MM.1S (cell line): Measurements from ENCODE around the gene COL18A1.
A peak's percentile ranks its signal among the peaks of the same experiment; 100 is the strongest.

ENCODE experiments used
- DNase-seq: peaks from one replicate; pipeline ENCODE4 v3.0.0-alpha.2; 2015
- H2AFZ ChIP-seq: fragments of 300-600 bp; sonication (generic); 2 replicates; pipeline ENCODE4 v1.6.0; 2016; ENCODE audit warnings: antibody characterized with exemption, low read length
- H3F3A ChIP-seq: fragments of 300-600 bp; sonication (generic); 2 replicates; pipeline ENCODE4 v1.6.1; 2016; ENCODE audit warnings: mild to moderate bottlenecking, antibody characterized with exemption, low read length, moderate library complexity, mixed read lengths; ENCODE audit not compliant: insufficient read depth
- H3K27ac ChIP-seq: fragments of 300-600 bp; sonication (generic); 2 replicates; pipeline ENCODE4 v1.5.1; 2016; ENCODE audit warnings: mild to moderate bottlenecking, low read length
- H3K27me3 ChIP-seq: fragments of 300-600 bp; sonication (generic); replicated peaks from 2 replicates; pipeline ENCODE4 v1.6.0; 2016; ENCODE audit warnings: low read length; ENCODE audit not compliant: insufficient read depth
- H3K36me3 ChIP-seq: fragments of 300-600 bp; sonication (generic); replicated peaks from 2 replicates; pipeline ENCODE4 v1.6.1; 2016; ENCODE audit warnings: mild to moderate bottlenecking, low read length, mixed read lengths; ENCODE audit not compliant: insufficient read depth
- H3K4me1 ChIP-seq: fragments of 300-600 bp; sonication (generic); 2 replicates; pipeline ENCODE4 v1.6.1; 2016; ENCODE audit warnings: low read length, mixed read lengths
- H3K4me2 ChIP-seq: fragments of 300-600 bp; sonication (generic); 2 replicates; pipeline ENCODE4 v1.6.0; 2016; ENCODE audit warnings: low read depth, low read length
- H3K4me3 ChIP-seq: fragments of 300-600 bp; sonication (generic); 2 replicates; pipeline ENCODE4 v1.5.1; 2016; ENCODE audit warnings: low read length, mixed read lengths
- H3K79me2 ChIP-seq: fragments of 300-600 bp; sonication (generic); 2 replicates; pipeline ENCODE4 v1.6.1; 2016; ENCODE audit warnings: mixed run types, low read length, mixed read lengths
- H3K9ac ChIP-seq: fragments of 300-600 bp; sonication (generic); 2 replicates; pipeline ENCODE4 v1.6.1; 2016; ENCODE audit warnings: low read length, mixed read lengths
- H3K9me2 ChIP-seq: fragments of 300-600 bp; sonication (generic); replicated peaks from 2 replicates; pipeline ENCODE4 v1.6.1; 2016; ENCODE audit warnings: mild to moderate bottlenecking, low read length, mixed read lengths; ENCODE audit not compliant: insufficient read depth
- H3K9me3 ChIP-seq: fragments of 300-600 bp; sonication (generic); replicated peaks from 2 replicates; pipeline ENCODE4 v1.6.1; 2016; ENCODE audit warnings: mild to moderate bottlenecking, low read length, mixed read lengths; ENCODE audit not compliant: insufficient read depth
- H4K20me1 ChIP-seq: fragments of 300-600 bp; sonication (generic); 2 replicates; pipeline ENCODE4 v1.6.1; 2016; ENCODE audit warnings: mild to moderate bottlenecking, low read length, moderate library complexity, mixed read lengths; ENCODE audit not compliant: insufficient read depth
- EZH2 ChIP-seq: fragments of 300-600 bp; sonication (generic); optimal IDR thresholded peaks from 2 replicates; pipeline ENCODE3; 2017; ENCODE audit warnings: low read depth, mild to moderate bottlenecking, antibody characterized with exemption, low read length, mixed read lengths
- EZH2phosphoT487 ChIP-seq: fragments of 300-600 bp; sonication (generic); IDR thresholded peaks from 2 replicates; pipeline ENCODE4 v1.6.1; 2018; ENCODE audit warnings: antibody characterized with exemption, low read length
- TF ChIP-seq, protein P1 (sequence below): fragments of 300-600 bp; sonication (generic); IDR thresholded peaks from 2 replicates; pipeline ENCODE4 v1.5.1; 2016; ENCODE audit warnings: antibody characterized with exemption, low read length, mixed read lengths

Gene COL18A1

DNA sequence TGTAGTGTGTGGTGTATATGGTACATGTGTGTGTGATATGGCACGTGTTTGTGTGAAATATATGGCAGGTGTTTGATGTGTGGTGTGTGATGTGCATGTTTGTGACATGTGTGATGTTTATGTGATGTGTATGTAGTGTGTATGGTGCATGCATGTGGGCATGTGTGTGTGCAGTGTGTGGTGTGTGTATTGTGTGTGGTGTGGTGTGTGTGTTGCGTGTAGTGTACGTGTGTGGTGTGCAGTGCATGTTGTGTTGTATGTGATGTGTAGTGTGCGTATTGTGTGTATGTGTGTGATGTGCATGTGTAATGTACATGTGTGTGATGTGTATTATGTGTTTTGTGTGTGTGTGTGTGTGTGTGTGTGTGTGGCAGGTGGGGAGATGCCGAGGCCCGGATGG, 71.6 kb downstream of the COL18A1 start:
- DNase-seq = no peak
- Histone ChIP-seq H3K9ac (no peak overlapping the region), H3K9me3 (no peaks in the 10 kb centered on the region), H3K79me2 (no peaks in the 10 kb centered on the region), H3F3A (no peaks in the 10 kb centered on the region), H3K4me1 (peaks cover 4% of the 10 kb centered on the region; the same call in 1 of the 2 replicates), H3K4me2 (no peak overlapping the region), H2AFZ (no peak overlapping the region), H3K27me3 (peaks cover 99% of the 10 kb centered on the region), H4K20me1 (no peaks in the 10 kb centered on the region), H3K36me3 (no peaks in the 10 kb centered on the region), H3K9me2 (no peaks in the 10 kb centered on the region), H3K27ac (no peak overlapping the region), H3K4me3 (no peak overlapping the region)
- TF ChIP-seq EZH2 = no peak
- TF ChIP-seq, protein P1, sequence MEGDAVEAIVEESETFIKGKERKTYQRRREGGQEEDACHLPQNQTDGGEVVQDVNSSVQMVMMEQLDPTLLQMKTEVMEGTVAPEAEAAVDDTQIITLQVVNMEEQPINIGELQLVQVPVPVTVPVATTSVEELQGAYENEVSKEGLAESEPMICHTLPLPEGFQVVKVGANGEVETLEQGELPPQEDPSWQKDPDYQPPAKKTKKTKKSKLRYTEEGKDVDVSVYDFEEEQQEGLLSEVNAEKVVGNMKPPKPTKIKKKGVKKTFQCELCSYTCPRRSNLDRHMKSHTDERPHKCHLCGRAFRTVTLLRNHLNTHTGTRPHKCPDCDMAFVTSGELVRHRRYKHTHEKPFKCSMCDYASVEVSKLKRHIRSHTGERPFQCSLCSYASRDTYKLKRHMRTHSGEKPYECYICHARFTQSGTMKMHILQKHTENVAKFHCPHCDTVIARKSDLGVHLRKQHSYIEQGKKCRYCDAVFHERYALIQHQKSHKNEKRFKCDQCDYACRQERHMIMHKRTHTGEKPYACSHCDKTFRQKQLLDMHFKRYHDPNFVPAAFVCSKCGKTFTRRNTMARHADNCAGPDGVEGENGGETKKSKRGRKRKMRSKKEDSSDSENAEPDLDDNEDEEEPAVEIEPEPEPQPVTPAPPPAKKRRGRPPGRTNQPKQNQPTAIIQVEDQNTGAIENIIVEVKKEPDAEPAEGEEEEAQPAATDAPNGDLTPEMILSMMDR = no peak
- TF ChIP-seq EZH2phosphoT487 = no peak

DNA sequence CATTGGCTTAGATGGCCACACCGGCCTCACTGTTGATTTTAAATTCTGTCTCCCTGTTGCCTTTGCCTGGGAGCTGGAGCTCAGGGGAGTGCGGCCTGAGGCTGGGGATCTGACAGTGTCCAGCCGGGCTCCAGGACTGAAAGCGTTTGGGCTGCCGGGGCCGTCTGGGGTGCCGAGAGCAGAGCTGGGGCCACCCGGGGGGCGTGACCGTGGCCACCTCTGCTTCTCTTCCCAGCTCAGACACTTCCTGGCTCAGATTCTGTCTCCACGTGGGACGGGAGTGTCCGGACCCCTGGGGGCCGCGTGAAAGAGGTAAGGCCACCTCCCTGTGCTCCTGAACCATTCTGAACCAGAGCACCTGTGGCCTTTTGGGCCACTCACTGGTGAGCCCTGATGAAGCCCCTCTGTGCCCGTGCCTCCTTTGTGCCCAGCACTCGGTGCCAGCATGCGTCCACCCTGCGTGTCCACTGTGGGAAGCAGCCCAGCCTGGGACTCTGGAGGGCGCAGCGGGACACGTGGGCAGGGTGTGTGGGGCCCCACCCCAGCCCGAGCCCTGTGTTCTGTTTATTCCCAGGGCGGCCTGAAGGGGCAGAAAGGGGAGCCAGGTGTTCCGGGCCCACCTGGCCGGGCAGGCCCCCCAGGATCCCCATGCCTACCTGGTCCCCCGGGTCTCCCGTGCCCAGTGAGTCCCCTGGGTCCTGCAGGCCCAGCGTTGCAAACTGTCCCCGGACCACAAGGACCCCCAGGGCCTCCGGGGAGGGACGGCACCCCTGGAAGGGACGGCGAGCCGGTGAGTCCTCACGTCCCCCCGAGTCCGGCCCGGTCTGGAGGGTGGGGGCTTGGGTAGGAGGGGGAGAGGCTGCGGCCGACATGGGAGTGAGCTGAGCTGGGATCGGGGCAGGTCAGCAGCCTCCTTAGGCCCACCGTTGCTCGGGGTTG, 72.5 kb downstream of the COL18A1 start:
- no peaks in the 10 kb centered on the region for H3K9me2 ChIP-seq
- H3K4me1 ChIP-seq = peaks cover 4% of the 10 kb centered on the region; the same call in 1 of the 2 replicates
- DNase-seq = no peak
- H3K9ac ChIP-seq = peak overlapping the region; percentile 4; the same call in 1 of the 2 replicates
- no peaks in the 10 kb centered on the region for H4K20me1 ChIP-seq
- peak overlapping the region; percentile 62 for H3K4me3 ChIP-seq
- H3K79me2 ChIP-seq = no peaks in the 10 kb centered on the region
- no peaks in the 10 kb centered on the region for H3K9me3 ChIP-seq
- no peaks in the 10 kb centered on the region for H3F3A ChIP-seq
- no peak overlapping the region for H3K27ac ChIP-seq
- no peaks in the 10 kb centered on the region for H3K36me3 ChIP-seq
- TF ChIP-seq EZH2 (no peak), EZH2phosphoT487 (no peak)
- TF ChIP-seq, protein P1 = no peak
- H3K4me2 ChIP-seq = peak overlapping the region; percentile 96
- peaks cover 99% of the 10 kb centered on the region for H3K27me3 ChIP-seq
- H2AFZ ChIP-seq = peak overlapping the region; percentile 75

DNA sequence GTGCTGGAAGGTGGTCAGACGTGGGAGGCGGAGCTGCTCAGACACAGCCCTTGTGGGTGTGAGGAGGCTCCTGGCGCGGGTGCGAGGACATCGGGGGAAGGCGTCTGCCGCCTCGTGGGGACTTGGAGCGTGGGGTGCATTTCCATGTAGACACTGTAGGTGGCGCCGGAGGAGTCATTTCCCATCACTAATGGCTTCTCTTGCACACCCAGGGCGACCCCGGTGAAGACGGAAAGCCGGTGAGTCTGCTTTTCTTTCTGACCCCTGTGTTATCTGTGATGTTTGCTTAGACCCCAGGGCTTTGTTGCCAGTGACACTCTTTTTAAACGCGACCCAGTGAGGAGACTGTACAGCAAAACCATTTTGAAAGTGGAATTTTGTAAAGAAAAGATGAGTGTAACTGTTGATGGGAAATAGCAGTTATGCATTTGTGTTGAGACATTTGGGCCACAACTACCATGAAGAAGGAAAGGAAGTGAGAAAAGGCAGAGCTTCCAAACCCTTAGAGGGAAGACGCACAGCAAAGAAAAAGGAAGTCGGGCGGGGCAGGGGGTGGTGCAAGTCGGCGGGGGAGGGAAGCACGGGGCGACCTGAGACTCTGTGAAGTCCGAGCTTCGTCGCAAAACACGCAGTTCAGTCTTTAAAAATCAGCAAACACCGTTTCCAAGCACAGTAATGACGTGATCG, 73.3 kb downstream of the COL18A1 start:
- TF ChIP-seq, protein P1 = peak; percentile 95
- TF ChIP-seq EZH2 = no peak
- Histone ChIP-seq H3F3A (no peaks in the 10 kb centered on the region), H3K9me2 (no peaks in the 10 kb centered on the region), H3K4me1 (peaks cover 4% of the 10 kb centered on the region; the same call in 1 of the 2 replicates), H3K27ac (no peak overlapping the region), H3K4me2 (peak overlapping the region; percentile 96), H2AFZ (peak overlapping the region; percentile 75), H3K27me3 (peaks cover 99% of the 10 kb centered on the region), H3K36me3 (no peaks in the 10 kb centered on the region), H3K79me2 (no peaks in the 10 kb centered on the region), H3K9ac (peak overlapping the region; percentile 4; the same call in 1 of the 2 replicates), H4K20me1 (no peaks in the 10 kb centered on the region), H3K4me3 (peak overlapping the region; percentile 62), H3K9me3 (no peaks in the 10 kb centered on the region)
- DNase-seq = peak; percentile 71
